ENCODE data around the gene PRCP.
A peak's percentile ranks its signal among the peaks of the same experiment; 100 is the strongest.
"Not testable (repeated sequence)": the region's sequence is repeated elsewhere in the genome, so short reads cannot be mapped to it uniquely, and the experiment has no call there.

The PRCP gene

GRCh38 chr11:82872377-82873150 is 27.7 kb downstream of the PRCP start:
- no peak for DNase-seq (ENCODE audit: low read depth in 2 of 2)

- no peak for DNase-seq (ENCODE audit: low read depth in 2 of 2)
These were observed 28.6 kb downstream of the PRCP start for GRCh38 chr11:82871646-82872045.

GRCh38 chr11:82869657-82870056 is 30.6 kb downstream of the PRCP start:
- no peak for DNase-seq (ENCODE audit: low read depth in 2 of 2)

- peak; percentile 71 to 74 for DNase-seq (ENCODE audit: low read depth in 2 of 2)
These were observed 32.6 kb downstream of the PRCP start for GRCh38 chr11:82867495-82868082.

- no peak for DNase-seq (ENCODE audit: low read depth in 2 of 2)
These were observed 34.4 kb downstream of the PRCP start for GRCh38 chr11:82865841-82866240.

- no peak for DNase-seq (ENCODE audit: low read depth in 2 of 2)
These were observed 36.0 kb downstream of the PRCP start for GRCh38 chr11:82864268-82864667.

- DNase-seq (ENCODE audit: low read depth in 2 of 2): no peak
These were observed 37.0 kb downstream of the PRCP start for GRCh38 chr11:82863209-82863608.

GRCh38 chr11:82862379-82862778 is 37.9 kb downstream of the PRCP start:
- DNase-seq (ENCODE audit: low read depth in 2 of 2): no peak

- no peak for DNase-seq (ENCODE audit: low read depth in 2 of 2)
These were observed 40.5 kb downstream of the PRCP start for GRCh38 chr11:82859750-82860149.

GRCh38 chr11:82858556-82859091 is 41.6 kb downstream of the PRCP start:
- no peak for DNase-seq (ENCODE audit: low read depth in 2 of 2)

GRCh38 chr11:82858133-82858532 is 42.1 kb downstream of the PRCP start:
- DNase-seq (ENCODE audit: low read depth in 2 of 2): no peak

GRCh38 chr11:82857145-82857544 is 43.1 kb downstream of the PRCP start:
- no peak for DNase-seq (ENCODE audit: low read depth in 2 of 2)

GRCh38 chr11:82855616-82856015 is 44.6 kb downstream of the PRCP start:
- DNase-seq (ENCODE audit: low read depth in 2 of 2): no peak

GRCh38 chr11:82854916-82855315 is 45.3 kb downstream of the PRCP start:
- DNase-seq (ENCODE audit: low read depth in 2 of 2): not testable (repeated sequence)

- DNase-seq (ENCODE audit: low read depth in 2 of 2): no peak
These were observed 46.0 kb downstream of the PRCP start for GRCh38 chr11:82854242-82854641.

GRCh38 chr11:82848829-82849228 is 51.4 kb downstream of the PRCP start:
- no peak for DNase-seq (ENCODE audit: low read depth in 2 of 2)

GRCh38 chr11:82845356-82846353 is 54.6 kb downstream of the PRCP start:
- DNase-seq (ENCODE audit: low read depth in 2 of 2): no peak

- DNase-seq (ENCODE audit: low read depth in 2 of 2): no peak
These were observed 57.0 kb downstream of the PRCP start for GRCh38 chr11:82843057-82843795.

- DNase-seq (ENCODE audit: low read depth in 2 of 2): no peak
These were observed 58.2 kb downstream of the PRCP start for GRCh38 chr11:82842019-82842418.

- no peak for DNase-seq (ENCODE audit: low read depth in 2 of 2)
These were observed 62.6 kb downstream of the PRCP start for GRCh38 chr11:82837650-82838049.

GRCh38 chr11:82832983-82833382 is 67.2 kb downstream of the PRCP start:
- DNase-seq (ENCODE audit: low read depth in 2 of 2): no peak
